Activated naive CD4-positive, alpha-beta T cell treated with anti-CD3 and anti-CD28 coated beads for 36 hours (primary cell): ENCODE data around the gene COL6A6. TPM values are rescaled to one million over a fixed set of nuclear protein-coding genes. Genes with fewer than 3 reads are reported as not detected.
"Not testable (repeated sequence)": the region's sequence is repeated elsewhere in the genome, so short reads cannot be mapped to it uniquely, and the experiment has no call there.

Experiments
- CTCF ChIA-PET: fragments of 350-600 bp; sonication (Branson Sonifier 250); formaldehyde crosslinking; loops from one replicate; lab custom pipeline; 2021; ENCODE audit warnings: antibody characterized with exemption; lab: Charles Lee
- DNase-seq: peaks from one replicate; pipeline ENCODE4 v3.0.0-alpha.2; 2020
- H3K27ac Mint-ChIP-seq: one replicate; pipeline ENCODE4 v1.8.0; 2021; ENCODE audit warnings: mild to moderate bottlenecking, mixed read lengths
- H3K27me3 Mint-ChIP-seq: one replicate; pipeline ENCODE4 v1.8.0; 2021; ENCODE audit warnings: low read depth, mixed read lengths
- H3K36me3 Mint-ChIP-seq: one replicate; pipeline ENCODE4 v1.8.0; 2021; ENCODE audit warnings: low read depth, mixed read lengths
- H3K4me1 Mint-ChIP-seq: one replicate; pipeline ENCODE4 v1.8.0; 2021; ENCODE audit warnings: low read depth, mixed read lengths
- H3K4me3 Mint-ChIP-seq: one replicate; pipeline ENCODE4 v1.8.0; 2021; ENCODE audit warnings: mild to moderate bottlenecking, moderate library complexity, mixed read lengths
- H3K9me3 Mint-ChIP-seq: one replicate; pipeline ENCODE4 v1.8.0; 2021; ENCODE audit warnings: mixed read lengths
- intact Hi-C: fragments of 100-400 bp; cut with micrococcal nuclease; formaldehyde crosslinking; loops from one replicate; pipeline ENCODE4 v1.15.1; 2023
- total RNA-seq, 2 experiments: library from RNA; stranded (reverse); gene quantifications; one replicate each; pipeline ENCODE4 v1.2.3, GENCODE V29; 2021

COL6A6 gene
- total RNA-seq, 2 experiments from 2014 or later, result not detected

- Mint-ChIP-seq H3K4me1 (no peaks in the 10 kb centered on the region), H3K9me3 (no peaks in the 10 kb centered on the region), H3K27ac (no peak overlapping the region), H3K36me3 (no peaks in the 10 kb centered on the region), H3K4me3 (no peak overlapping the region), H3K27me3 (peaks cover 16% of the 10 kb centered on the region)
- intact Hi-C loops, result no loop called here
- DNase-seq, result no peak
- CTCF ChIA-PET, result no interaction called here
Observed at GRCh38 chr3:130543322-130543721, 26.3 kb downstream of the COL6A6 start.

GRCh38 chr3:130546920-130547679, 30.1 kb downstream of the COL6A6 start:
- no peaks in the 10 kb centered on the region for H3K9me3 Mint-ChIP-seq
- H3K27me3 Mint-ChIP-seq, result peaks cover 14% of the 10 kb centered on the region
- no peak overlapping the region for H3K4me3 Mint-ChIP-seq
- H3K27ac Mint-ChIP-seq, result no peak overlapping the region
- CTCF ChIA-PET, result interaction anchor here (0.6 kb wide), 1 partner anchor 273 kb away, joined by 4 read pairs; no protein-coding TSS in a partner anchor
- DNase-seq, result no peak
- intact Hi-C loops, result no loop called here
- no peaks in the 10 kb centered on the region for H3K36me3 Mint-ChIP-seq
- H3K4me1 Mint-ChIP-seq, result no peaks in the 10 kb centered on the region

GRCh38 chr3:130547680-130548065, 30.7 kb downstream of the COL6A6 start:
- H3K27me3 Mint-ChIP-seq, result peaks cover 11% of the 10 kb centered on the region
- H3K9me3 Mint-ChIP-seq, H3K4me1 Mint-ChIP-seq, H3K27ac Mint-ChIP-seq, DNase-seq, H3K36me3 Mint-ChIP-seq, H3K4me3 Mint-ChIP-seq, intact Hi-C loops: not testable (repeated sequence)
- CTCF ChIA-PET, result interaction anchor here (0.6 kb wide), 1 partner anchor 273 kb away, joined by 4 read pairs; no protein-coding TSS in a partner anchor

GRCh38 chr3:130548356-130548755, 31.4 kb downstream of the COL6A6 start:
- H3K27ac Mint-ChIP-seq, result no peak overlapping the region
- no peaks in the 10 kb centered on the region for H3K36me3 Mint-ChIP-seq
- intact Hi-C loops, result no loop called here
- no peaks in the 10 kb centered on the region for H3K4me1 Mint-ChIP-seq
- no peak for DNase-seq
- H3K4me3 Mint-ChIP-seq, result no peak overlapping the region
- H3K9me3 Mint-ChIP-seq, result no peaks in the 10 kb centered on the region
- H3K27me3 Mint-ChIP-seq, result peaks cover 8% of the 10 kb centered on the region
- CTCF ChIA-PET, result no interaction called here

- no peak overlapping the region for H3K27ac Mint-ChIP-seq
- H3K9me3 Mint-ChIP-seq, result no peaks in the 10 kb centered on the region
- no peak for DNase-seq
- H3K36me3 Mint-ChIP-seq, result no peaks in the 10 kb centered on the region
- intact Hi-C loops, result no loop called here
- CTCF ChIA-PET, result no interaction called here
- peaks cover 16% of the 10 kb centered on the region for H3K27me3 Mint-ChIP-seq
- H3K4me3 Mint-ChIP-seq, result no peak overlapping the region
- H3K4me1 Mint-ChIP-seq, result no peaks in the 10 kb centered on the region
Observed at GRCh38 chr3:130557336-130558035, 40.5 kb downstream of the COL6A6 start.

- Mint-ChIP-seq H3K4me1 (no peaks in the 10 kb centered on the region), H3K27ac (no peak overlapping the region), H3K36me3 (no peaks in the 10 kb centered on the region), H3K27me3 (peaks cover 18% of the 10 kb centered on the region), H3K9me3 (no peaks in the 10 kb centered on the region), H3K4me3 (no peak overlapping the region)
- DNase-seq, result no peak
- intact Hi-C loops, result no loop called here
- CTCF ChIA-PET, result no interaction called here
Observed at GRCh38 chr3:130558366-130558765, 41.4 kb downstream of the COL6A6 start.

GRCh38 chr3:130565224-130565623, 48.2 kb downstream of the COL6A6 start:
- CTCF ChIA-PET, result no interaction called here
- no peaks in the 10 kb centered on the region for H3K4me1 Mint-ChIP-seq
- DNase-seq, result no peak
- no peak overlapping the region for H3K4me3 Mint-ChIP-seq
- peaks cover 4% of the 10 kb centered on the region for H3K27me3 Mint-ChIP-seq
- H3K36me3 Mint-ChIP-seq, result no peaks in the 10 kb centered on the region
- intact Hi-C loops, result no loop called here
- no peak overlapping the region for H3K27ac Mint-ChIP-seq
- H3K9me3 Mint-ChIP-seq, result no peaks in the 10 kb centered on the region

Other genes with a start within 250 kb of the COL6A6 start
- not detected for gene COL6A5, start 171.5 kb upstream of the COL6A6 start, total RNA-seq
- gene PIK3R4, start 229.7 kb downstream of the COL6A6 start, total RNA-seq, result 10 to 100 TPM; 25.8 to 28.6 TPM